Measurements from ENCODE around the gene MAGI2.
"Not testable (repeated sequence)": the region's sequence is repeated elsewhere in the genome, so short reads cannot be mapped to it uniquely, and the experiment has no call there.

The MAGI2 gene

DNA sequence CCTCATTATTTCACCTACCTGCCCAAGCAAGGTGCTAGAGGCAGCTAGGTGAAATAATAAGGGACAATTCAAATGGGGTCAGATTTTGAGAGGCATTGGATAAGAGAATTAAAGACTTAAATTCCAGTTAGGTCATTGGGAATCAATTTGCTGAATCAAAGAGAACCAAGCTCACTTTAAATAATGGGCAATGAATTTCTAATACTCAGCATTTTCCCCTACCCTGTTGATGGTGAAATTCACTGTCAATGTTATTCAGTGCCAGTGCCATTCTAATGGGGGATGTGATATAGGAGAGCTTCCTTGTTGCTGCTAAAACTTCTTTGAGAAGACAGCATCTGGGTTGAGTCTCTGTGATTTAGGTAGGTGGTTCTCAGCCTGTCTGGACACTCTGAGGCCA, 1145.6 kb downstream of the MAGI2 start:
- Histone ChIP-seq H3K36me3 (ENCODE audit: insufficient read depth, low read length) (no peaks in the 10 kb centered on the region), H3K9me3 (ENCODE audit: low read length) (peaks cover 2% of the 10 kb centered on the region), H3K27me3 (ENCODE audit: insufficient read depth, low read length) (no peaks in the 10 kb centered on the region), H2AFZ (ENCODE audit: low read depth, low read length) (no peak overlapping the region), H3K4me1 (ENCODE audit: insufficient read depth, low read length) (no peaks in the 10 kb centered on the region), H3K4me3 (ENCODE audit: low read length) (no peak overlapping the region)

DNA sequence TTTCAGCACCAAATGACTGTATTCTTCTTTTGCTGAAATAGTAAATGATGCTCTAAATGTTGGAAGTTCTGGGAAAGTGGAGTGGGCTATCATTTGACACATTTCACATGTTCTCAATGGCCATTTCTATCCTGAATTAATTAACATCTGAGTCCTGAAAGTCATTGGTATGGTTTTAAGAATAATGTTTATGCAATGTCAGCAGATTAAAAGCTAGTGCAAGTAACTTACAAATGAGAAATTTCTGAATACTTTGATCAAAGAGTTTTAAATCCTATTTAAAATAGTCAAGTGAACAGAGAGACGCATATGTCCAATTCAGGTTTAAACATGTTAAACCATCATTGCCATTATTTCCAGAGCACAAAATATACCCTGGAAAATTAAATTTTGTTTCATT, 1146.8 kb downstream of the MAGI2 start:
- Histone ChIP-seq H3K4me3 (ENCODE audit: low read length) (no peak overlapping the region), H3K36me3 (ENCODE audit: insufficient read depth, low read length) (no peaks in the 10 kb centered on the region), H2AFZ (ENCODE audit: low read depth, low read length) (no peak overlapping the region), H3K4me1 (ENCODE audit: insufficient read depth, low read length) (no peaks in the 10 kb centered on the region), H3K27me3 (ENCODE audit: insufficient read depth, low read length) (no peaks in the 10 kb centered on the region), H3K9me3 (ENCODE audit: low read length) (peaks cover 2% of the 10 kb centered on the region)

DNA sequence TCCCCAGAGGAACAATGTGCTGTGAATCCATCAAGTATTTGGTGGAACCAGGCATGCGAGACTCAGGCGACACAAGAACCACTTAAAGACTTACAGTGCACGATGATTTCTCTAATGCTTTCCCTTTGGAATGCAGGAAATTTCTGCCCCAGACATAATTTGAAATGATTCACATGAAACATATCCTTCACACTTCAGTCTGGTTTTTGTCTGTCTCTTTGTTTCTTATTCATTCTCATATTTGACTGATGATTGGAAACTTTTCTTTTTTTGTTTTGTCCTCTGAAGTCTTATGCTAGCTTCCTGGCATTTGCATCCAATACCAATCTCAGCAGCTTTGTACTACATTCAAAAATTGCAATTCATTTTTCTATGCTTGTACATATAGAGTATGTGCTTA, 1152.1 kb downstream of the MAGI2 start:
- Histone ChIP-seq H3K9me3 (ENCODE audit: low read length) (no peaks in the 10 kb centered on the region), H2AFZ (ENCODE audit: low read depth, low read length) (no peak overlapping the region), H3K27me3 (ENCODE audit: insufficient read depth, low read length) (no peaks in the 10 kb centered on the region), H3K4me1 (ENCODE audit: insufficient read depth, low read length) (no peaks in the 10 kb centered on the region), H3K36me3 (ENCODE audit: insufficient read depth, low read length) (no peaks in the 10 kb centered on the region), H3K4me3 (ENCODE audit: low read length) (no peak overlapping the region)

DNA sequence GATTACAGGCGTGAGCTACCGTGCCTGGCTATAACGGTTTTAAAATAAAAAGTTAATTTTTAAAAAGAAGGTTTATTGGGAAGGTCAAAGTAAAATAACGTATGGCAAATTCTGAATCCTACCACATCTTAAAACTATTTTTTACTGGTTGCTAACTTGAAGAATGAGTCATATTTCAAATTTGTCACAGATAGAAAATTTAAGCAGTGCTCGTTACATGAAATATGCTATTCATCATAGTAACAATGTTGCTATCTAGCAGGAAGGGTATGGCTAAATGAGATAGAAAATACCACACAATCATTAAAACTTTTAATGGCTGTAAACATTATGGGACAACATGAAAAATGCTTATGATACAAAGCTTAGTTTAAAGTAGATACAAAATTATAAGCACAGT, 1154.4 kb downstream of the MAGI2 start:
- H3K36me3 ChIP-seq (ENCODE audit: insufficient read depth, low read length) = no peaks in the 10 kb centered on the region

DNA sequence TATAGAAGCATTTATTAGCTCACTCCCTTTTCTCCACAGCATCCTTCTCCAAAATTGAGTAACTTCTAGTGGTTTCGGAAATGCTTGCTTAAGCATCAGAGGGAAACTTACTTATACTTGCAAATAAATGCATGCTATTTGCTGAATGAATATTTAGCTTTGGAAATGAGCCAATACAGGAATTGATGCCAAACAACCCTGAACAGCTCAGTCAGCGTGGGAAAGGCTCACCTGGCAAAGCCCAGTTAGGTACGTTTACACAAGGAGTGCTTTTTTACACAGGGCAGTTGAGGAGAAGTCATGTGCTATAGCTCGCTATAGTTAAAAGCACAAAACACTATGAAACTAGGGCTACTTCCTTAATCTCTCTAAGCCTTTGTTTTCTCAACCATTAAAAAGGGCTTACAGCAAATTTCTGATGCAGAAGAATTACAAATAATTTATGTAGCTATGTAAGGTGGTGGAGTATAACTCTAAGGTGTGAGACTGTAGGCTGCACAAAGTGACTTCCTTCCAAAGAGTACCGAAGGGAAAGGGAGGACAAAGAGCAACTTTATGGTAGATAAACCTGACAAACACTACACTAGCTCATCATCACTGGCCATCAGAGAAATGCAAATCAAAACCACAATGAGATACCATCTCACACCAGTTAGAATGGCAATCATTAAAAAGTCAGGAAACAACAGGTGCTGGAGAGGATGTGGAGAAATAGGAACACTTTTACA, 1156.7 kb downstream of the MAGI2 start:
- no peak overlapping the region for H3K4me3 ChIP-seq (ENCODE audit: low read length)
- H3K4me1 ChIP-seq (ENCODE audit: insufficient read depth, low read length) = no peaks in the 10 kb centered on the region
- H2AFZ ChIP-seq (ENCODE audit: low read depth, low read length) = no peak overlapping the region
- H3K27me3 ChIP-seq (ENCODE audit: insufficient read depth, low read length) = no peaks in the 10 kb centered on the region
- no peaks in the 10 kb centered on the region for H3K9me3 ChIP-seq (ENCODE audit: low read length)
- H3K36me3 ChIP-seq (ENCODE audit: insufficient read depth, low read length) = no peaks in the 10 kb centered on the region

More for the DNA sequence above, 1154.4 kb downstream of the MAGI2 start:
- Histone ChIP-seq H3K4me3 (ENCODE audit: low read length) (no peak overlapping the region), H3K9me3 (ENCODE audit: low read length) (no peaks in the 10 kb centered on the region), H3K4me1 (ENCODE audit: insufficient read depth, low read length) (no peaks in the 10 kb centered on the region), H2AFZ (ENCODE audit: low read depth, low read length) (no peak overlapping the region), H3K27me3 (ENCODE audit: insufficient read depth, low read length) (no peaks in the 10 kb centered on the region)

DNA sequence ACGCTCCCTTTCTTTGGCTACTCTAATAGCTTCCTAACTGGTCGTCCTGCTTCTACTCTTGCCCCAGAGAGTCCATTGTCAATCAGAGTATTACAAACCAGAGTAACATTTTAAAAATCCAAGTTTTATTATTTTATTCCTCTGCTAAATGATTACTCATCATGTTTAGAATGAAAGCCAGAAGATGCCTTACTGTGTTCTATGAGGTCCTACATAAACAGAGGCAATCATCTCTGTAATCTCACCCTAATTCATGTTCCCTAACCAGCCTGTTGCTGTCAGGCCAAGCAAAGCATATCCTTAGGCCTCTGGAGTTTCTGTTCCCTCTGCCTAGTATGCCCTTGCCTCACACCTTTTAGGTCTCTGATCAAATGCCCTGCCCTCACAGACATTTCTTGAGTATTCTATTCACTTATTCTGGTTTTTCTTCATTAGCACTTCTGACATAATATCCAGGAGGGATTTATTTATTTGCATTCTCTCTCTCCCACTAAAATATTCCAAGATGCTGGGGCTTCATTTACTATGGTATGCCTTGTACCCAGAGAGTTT, 1157.3 kb downstream of the MAGI2 start:
- Histone ChIP-seq H3K4me3 (ENCODE audit: low read length) (no peak overlapping the region), H3K27me3 (ENCODE audit: insufficient read depth, low read length) (no peaks in the 10 kb centered on the region), H3K36me3 (ENCODE audit: insufficient read depth, low read length) (no peaks in the 10 kb centered on the region), H2AFZ (ENCODE audit: low read depth, low read length) (no peak overlapping the region), H3K4me1 (ENCODE audit: insufficient read depth, low read length) (no peaks in the 10 kb centered on the region), H3K9me3 (ENCODE audit: low read length) (no peaks in the 10 kb centered on the region)

DNA sequence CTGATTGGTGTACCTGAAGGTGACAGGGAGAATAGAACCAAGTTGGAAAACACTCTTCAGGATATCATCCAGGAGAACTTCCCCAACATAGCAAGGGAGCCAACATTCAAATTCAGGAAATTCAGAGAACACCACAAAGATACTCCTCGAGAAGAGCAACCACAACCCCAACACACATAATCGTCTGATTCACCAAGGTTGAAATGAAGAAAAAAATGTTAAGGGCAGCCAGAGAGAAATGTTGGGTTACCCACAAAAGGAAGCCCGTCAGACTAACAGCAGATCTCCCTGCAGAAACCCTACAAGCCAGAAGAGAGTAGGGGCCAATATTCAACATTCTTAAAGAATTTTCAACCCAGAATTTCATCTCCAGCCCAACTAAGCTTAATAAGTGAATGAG, 1164.0 kb downstream of the MAGI2 start:
- H2AFZ ChIP-seq (ENCODE audit: low read depth, low read length); H3K4me1 ChIP-seq (ENCODE audit: insufficient read depth, low read length); H3K4me3 ChIP-seq (ENCODE audit: low read length); H3K36me3 ChIP-seq (ENCODE audit: insufficient read depth, low read length); H3K27me3 ChIP-seq (ENCODE audit: insufficient read depth, low read length); H3K9me3 ChIP-seq (ENCODE audit: low read length): not testable (repeated sequence)

DNA sequence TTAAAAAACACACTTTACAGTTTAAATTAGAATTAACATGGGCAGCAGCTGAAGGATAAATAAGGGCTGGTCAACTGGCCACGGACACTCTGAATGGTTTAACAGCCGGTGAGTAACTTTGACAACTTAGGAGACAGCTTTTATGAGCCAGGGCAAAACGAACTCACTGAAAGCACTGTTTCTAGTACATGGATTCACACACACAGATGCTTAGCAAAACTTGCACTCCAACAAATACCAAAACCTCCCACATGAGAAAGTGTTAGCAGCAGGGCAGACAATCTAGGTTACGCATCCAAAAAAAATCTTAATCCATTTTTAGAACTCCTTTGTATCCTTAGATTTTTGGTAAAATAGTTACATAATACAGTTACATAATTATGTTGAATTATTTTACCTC, 1168.5 kb downstream of the MAGI2 start:
- no peak overlapping the region for H3K4me3 ChIP-seq (ENCODE audit: low read length)
- no peaks in the 10 kb centered on the region for H3K4me1 ChIP-seq (ENCODE audit: insufficient read depth, low read length)
- H3K27me3 ChIP-seq (ENCODE audit: insufficient read depth, low read length) = no peaks in the 10 kb centered on the region
- no peak overlapping the region for H2AFZ ChIP-seq (ENCODE audit: low read depth, low read length)
- H3K36me3 ChIP-seq (ENCODE audit: insufficient read depth, low read length) = no peaks in the 10 kb centered on the region
- H3K9me3 ChIP-seq (ENCODE audit: low read length) = no peaks in the 10 kb centered on the region

DNA sequence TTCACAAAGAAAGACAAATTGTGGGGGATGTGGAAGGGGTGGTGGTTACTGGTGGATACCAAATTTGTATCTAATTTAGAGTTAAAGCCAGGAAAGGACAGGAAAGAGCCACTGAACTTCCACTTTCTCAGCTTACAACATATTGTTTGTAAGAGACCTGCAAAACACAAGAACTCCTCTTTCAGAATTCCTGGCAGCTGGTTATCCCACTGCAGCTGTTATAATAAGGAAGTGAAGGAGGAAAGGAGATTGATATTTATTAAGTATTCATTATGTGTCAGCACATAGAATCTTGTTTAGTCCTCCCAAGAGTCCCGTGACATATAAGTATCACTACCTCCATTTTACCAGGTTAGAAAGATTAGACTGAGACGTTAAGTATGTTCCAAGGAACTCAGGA, 1173.2 kb downstream of the MAGI2 start:
- Histone ChIP-seq H2AFZ (ENCODE audit: low read depth, low read length) (no peak overlapping the region), H3K9me3 (ENCODE audit: low read length) (no peaks in the 10 kb centered on the region), H3K27me3 (ENCODE audit: insufficient read depth, low read length) (no peaks in the 10 kb centered on the region), H3K4me3 (ENCODE audit: low read length) (no peak overlapping the region), H3K4me1 (ENCODE audit: insufficient read depth, low read length) (no peaks in the 10 kb centered on the region), H3K36me3 (ENCODE audit: insufficient read depth, low read length) (no peaks in the 10 kb centered on the region)

DNA sequence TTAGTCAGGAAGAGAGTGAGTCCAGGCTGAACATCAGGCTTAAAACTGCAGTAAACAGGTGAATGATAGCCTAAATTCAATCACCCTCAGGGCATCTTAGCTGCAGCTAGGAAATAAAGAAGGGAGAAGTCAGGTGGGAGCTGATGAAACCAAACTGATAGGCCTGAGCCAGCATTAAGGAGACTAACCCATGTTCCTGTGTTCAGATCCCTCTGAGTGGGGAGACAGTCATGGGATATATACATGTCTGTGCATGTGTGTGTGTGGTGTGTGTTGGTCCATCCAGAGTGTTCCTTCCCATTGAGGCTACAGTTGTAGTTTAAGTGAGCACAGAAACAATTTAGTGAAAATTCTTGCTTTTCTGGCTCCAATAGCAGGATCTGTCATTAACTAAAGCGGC, 1174.0 kb downstream of the MAGI2 start:
- Histone ChIP-seq H3K4me3 (ENCODE audit: low read length) (no peak overlapping the region), H2AFZ (ENCODE audit: low read depth, low read length) (no peak overlapping the region), H3K36me3 (ENCODE audit: insufficient read depth, low read length) (no peaks in the 10 kb centered on the region), H3K27me3 (ENCODE audit: insufficient read depth, low read length) (no peaks in the 10 kb centered on the region), H3K9me3 (ENCODE audit: low read length) (no peaks in the 10 kb centered on the region), H3K4me1 (ENCODE audit: insufficient read depth, low read length) (no peaks in the 10 kb centered on the region)

DNA sequence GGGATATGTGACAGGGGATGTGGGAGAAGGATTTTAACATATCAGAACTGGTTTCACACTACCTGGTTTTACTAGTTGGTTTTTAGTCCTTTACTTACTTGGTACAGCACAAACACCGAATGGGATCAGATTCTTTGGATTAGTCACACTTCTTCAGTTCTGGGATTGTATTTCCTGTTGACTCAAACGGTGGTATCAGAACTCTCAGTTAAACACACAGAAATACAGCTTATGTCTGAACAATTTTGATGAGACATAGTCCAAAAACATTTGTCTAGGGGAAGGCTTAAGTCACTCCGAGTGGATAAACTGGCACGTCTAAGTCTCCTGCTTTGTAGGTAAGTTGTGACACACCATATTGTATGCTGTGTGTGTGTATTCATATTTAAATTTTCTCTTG, 1174.4 kb downstream of the MAGI2 start:
- Histone ChIP-seq H3K4me3 (ENCODE audit: low read length) (no peak overlapping the region), H3K36me3 (ENCODE audit: insufficient read depth, low read length) (no peaks in the 10 kb centered on the region), H3K9me3 (ENCODE audit: low read length) (no peaks in the 10 kb centered on the region), H3K4me1 (ENCODE audit: insufficient read depth, low read length) (no peaks in the 10 kb centered on the region), H2AFZ (ENCODE audit: low read depth, low read length) (no peak overlapping the region), H3K27me3 (ENCODE audit: insufficient read depth, low read length) (no peaks in the 10 kb centered on the region)

DNA sequence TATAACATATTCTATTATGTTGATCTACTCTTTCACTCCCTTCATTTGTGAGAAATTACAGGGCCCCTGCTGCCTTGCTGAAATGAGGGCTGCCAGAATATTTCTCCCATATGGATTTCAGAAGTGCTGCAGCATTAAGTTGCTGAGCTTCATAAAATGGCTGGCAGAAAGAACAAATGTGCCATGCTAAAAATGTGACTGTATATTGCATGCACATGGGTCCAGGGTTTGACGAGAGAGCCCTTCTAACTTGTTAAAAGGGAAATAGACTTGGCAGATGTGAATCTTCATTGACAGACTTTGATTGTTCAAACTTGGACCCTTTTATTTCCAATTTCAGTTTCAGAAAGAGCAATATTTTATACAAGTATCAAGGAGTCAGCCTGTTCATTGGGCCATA, 1186.3 kb downstream of the MAGI2 start:
- Histone ChIP-seq H3K36me3 (ENCODE audit: insufficient read depth, low read length) (no peaks in the 10 kb centered on the region), H2AFZ (ENCODE audit: low read depth, low read length) (no peak overlapping the region), H3K4me1 (ENCODE audit: insufficient read depth, low read length) (peaks cover 5% of the 10 kb centered on the region), H3K27me3 (ENCODE audit: insufficient read depth, low read length) (no peaks in the 10 kb centered on the region), H3K4me3 (ENCODE audit: low read length) (no peak overlapping the region), H3K9me3 (ENCODE audit: low read length) (no peaks in the 10 kb centered on the region)

DNA sequence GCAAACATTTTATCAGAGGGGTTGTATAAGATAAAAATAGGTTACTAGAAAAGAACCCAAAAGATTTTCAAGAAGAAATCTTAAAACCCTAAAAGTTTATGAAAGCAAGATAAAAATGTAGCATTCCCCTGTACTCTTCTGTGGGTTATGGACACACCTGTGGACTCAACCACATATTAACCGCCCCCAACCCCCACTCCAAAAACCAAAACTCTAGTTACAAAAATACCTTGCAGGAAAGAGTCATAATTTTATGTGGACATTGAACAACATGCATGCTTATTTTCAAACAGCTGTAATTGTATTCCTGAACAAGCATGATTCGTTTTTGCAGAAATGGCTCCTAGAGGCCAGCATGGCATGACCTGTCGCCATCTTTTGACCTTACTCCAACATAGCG, 1188.0 kb downstream of the MAGI2 start:
- no peaks in the 10 kb centered on the region for H3K9me3 ChIP-seq (ENCODE audit: low read length)
- H3K4me3 ChIP-seq (ENCODE audit: low read length) = no peak overlapping the region
- peaks cover 5% of the 10 kb centered on the region for H3K4me1 ChIP-seq (ENCODE audit: insufficient read depth, low read length)
- H3K27me3 ChIP-seq (ENCODE audit: insufficient read depth, low read length) = no peaks in the 10 kb centered on the region
- H2AFZ ChIP-seq (ENCODE audit: low read depth, low read length) = no peak overlapping the region
- no peaks in the 10 kb centered on the region for H3K36me3 ChIP-seq (ENCODE audit: insufficient read depth, low read length)

DNA sequence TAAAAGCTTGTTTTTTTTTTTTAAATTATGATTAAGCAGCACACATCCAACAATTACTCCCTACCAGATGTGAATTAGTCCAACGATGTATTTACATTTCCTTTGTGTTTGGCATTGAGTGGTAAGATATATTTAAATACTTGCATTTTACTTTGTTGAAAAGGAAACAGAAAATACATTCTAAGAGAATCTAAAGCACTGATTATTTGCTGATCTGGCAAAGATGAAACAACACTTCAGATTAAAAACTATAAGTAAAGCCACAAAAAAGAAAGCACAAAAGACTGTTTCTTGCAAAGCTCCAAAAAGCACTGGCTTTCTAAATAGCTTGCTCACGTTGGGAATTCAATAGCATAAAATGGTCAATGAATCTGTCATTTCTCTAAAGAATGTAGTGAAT, 1188.4 kb downstream of the MAGI2 start:
- no peaks in the 10 kb centered on the region for H3K36me3 ChIP-seq (ENCODE audit: insufficient read depth, low read length)
- no peak overlapping the region for H2AFZ ChIP-seq (ENCODE audit: low read depth, low read length)
- peaks cover 5% of the 10 kb centered on the region for H3K4me1 ChIP-seq (ENCODE audit: insufficient read depth, low read length)
- no peak overlapping the region for H3K4me3 ChIP-seq (ENCODE audit: low read length)
- no peaks in the 10 kb centered on the region for H3K9me3 ChIP-seq (ENCODE audit: low read length)
- no peaks in the 10 kb centered on the region for H3K27me3 ChIP-seq (ENCODE audit: insufficient read depth, low read length)
